ENCODE data around the gene FBXL20.

DNA sequence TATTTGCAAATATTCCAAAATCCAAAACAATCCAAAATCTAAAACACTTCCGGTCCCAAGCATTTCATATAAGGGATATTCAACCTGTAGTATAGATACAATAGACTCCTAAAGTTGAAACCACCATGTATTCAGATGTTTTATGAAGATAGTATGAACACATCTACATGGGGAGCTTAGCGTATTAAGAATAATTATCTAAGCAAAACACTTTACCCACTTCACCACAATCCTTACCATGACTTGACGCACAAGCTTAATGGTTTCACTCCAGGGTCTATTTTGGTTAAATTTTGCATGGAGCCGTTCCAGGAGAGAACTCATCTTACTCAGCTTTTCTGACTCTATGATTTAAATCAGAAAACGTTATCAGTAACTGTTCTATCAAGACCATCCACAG, 46.1 kb upstream of the FBXL20 start:
- TF ChIP-seq GATA3 (IDR thresholded peaks at IDR 0.05; ENCODE audit: low read depth, low read length) (no peak), GATA2 (IDR thresholded peaks at IDR 0.05; ENCODE audit: low read depth, low read length) (no peak)
